CD14-positive monocyte (primary cell): Measurements from ENCODE around the gene TUBA1C. TPM values are rescaled to one million over a fixed set of nuclear protein-coding genes. Genes with fewer than 3 reads are reported as not detected.

Source experiments
- DNase-seq, 3 donors: peaks; one replicate each; pipeline ENCODE4 v3.0.0-alpha.2; 2011 to 2022
- H2AFZ ChIP-seq: 2 replicates; pipeline ENCODE4 v1.6.0; 2012; ENCODE audit warnings: mild to moderate bottlenecking, low read depth, low read length, inconsistent platforms; ENCODE audit not compliant: insufficient read depth, poor library complexity, severe bottlenecking
- H3K27ac ChIP-seq, 2 donors: 1 replicate in 1 of 2; 2 replicates in 1 of 2; pipeline ENCODE4 v1.5.1; 2012 to 2013; ENCODE audit warnings: low read length in 2 of 2, control low read depth in 1 of 2, inconsistent platforms in 1 of 2, low read depth in 1 of 2, mild to moderate bottlenecking in 1 of 2
- H3K27me3 ChIP-seq, 2 donors: one replicate each; pipeline versions ENCODE4 v1.6.0 to v1.6.1; 2011 to 2013; ENCODE audit warnings: low read length in 2 of 2; ENCODE audit not compliant: control insufficient read depth in 2 of 2, insufficient read depth in 2 of 2
- H3K36me3 ChIP-seq, 2 donors: replicated peaks in 1 of 2; 1 replicate in 1 of 2; 2 replicates in 1 of 2; pipeline versions ENCODE4 v1.5.1 to v1.6.1; 2012 to 2013; ENCODE audit warnings: low read length in 2 of 2, control low read depth in 1 of 2, inconsistent platforms in 1 of 2, mild to moderate bottlenecking in 1 of 2; ENCODE audit not compliant: insufficient read depth in 2 of 2, control insufficient read depth in 1 of 2
- H3K4me1 ChIP-seq, 2 donors: 1 replicate in 1 of 2; 2 replicates in 1 of 2; pipeline versions ENCODE4 v1.5.1 to v1.6.1; 2012 to 2013; ENCODE audit warnings: low read length in 2 of 2, control low read depth in 1 of 2, inconsistent platforms in 1 of 2, mild to moderate bottlenecking in 1 of 2, moderate library complexity in 1 of 2; ENCODE audit not compliant: insufficient read depth in 2 of 2, control insufficient read depth in 1 of 2
- H3K4me2 ChIP-seq: replicated peaks from 2 replicates; pipeline ENCODE3; 2012; ENCODE audit warnings: low read length, moderate library complexity, mild to moderate bottlenecking; ENCODE audit not compliant: poor library complexity, severe bottlenecking; ENCODE audit errors: extremely low read depth
- H3K4me3 ChIP-seq, 3 experiments: fragments of 200-600 bp in 1 of 3; sonication (generic) in 1 of 3; replicated peaks in 1 of 3; 1 replicate in 2 of 3; 2 replicates in 1 of 3; pipeline ENCODE4 v1.5.1; 2011 to 2013; ENCODE audit warnings: low read length in 3 of 3, mild to moderate bottlenecking in 3 of 3, control low read depth in 2 of 3, low read depth in 2 of 3, inconsistent platforms in 1 of 3, moderate library complexity in 1 of 3
- H3K79me2 ChIP-seq: 2 replicates; pipeline ENCODE4 v1.6.0; 2012; ENCODE audit warnings: mild to moderate bottlenecking, control low read depth, inconsistent platforms, low read length, moderate library complexity; ENCODE audit not compliant: insufficient read depth
- H3K9ac ChIP-seq: 2 replicates; pipeline ENCODE4 v1.6.0; 2017; ENCODE audit warnings: low read length, mild to moderate bottlenecking; ENCODE audit not compliant: insufficient read depth, poor library complexity, severe bottlenecking
- H3K9me3 ChIP-seq, 2 donors: replicated peaks in 1 of 2; 1 replicate in 1 of 2; 2 replicates in 1 of 2; pipeline versions ENCODE4 v1.5.1 to v1.6.1; 2012 to 2013; ENCODE audit warnings: low read length in 2 of 2, control low read depth in 1 of 2; ENCODE audit not compliant: control insufficient read depth in 1 of 2, insufficient read depth in 1 of 2
- H4K20me1 ChIP-seq: 2 replicates; pipeline ENCODE4 v1.6.0; 2012; ENCODE audit warnings: mild to moderate bottlenecking, low read length, control low read depth, moderate library complexity; ENCODE audit not compliant: insufficient read depth
- H3K27ac Mint-ChIP-seq, 7 donors: one replicate each; pipeline ENCODE4 v1.8.0; 2020; ENCODE audit warnings: mild to moderate bottlenecking in 7 of 7, mixed read lengths in 7 of 7, moderate library complexity in 6 of 7, inconsistent platforms in 2 of 7
- H3K27me3 Mint-ChIP-seq, 3 donors: one replicate each; pipeline ENCODE4 v1.8.0; 2021 to 2022; ENCODE audit warnings: low read depth in 3 of 3, mild to moderate bottlenecking in 3 of 3, mixed read lengths in 3 of 3, moderate library complexity in 3 of 3, inconsistent platforms in 1 of 3
- H3K36me3 Mint-ChIP-seq, 2 donors: one replicate each; pipeline ENCODE4 v1.8.0; 2020; ENCODE audit warnings: mixed read lengths in 2 of 2, inconsistent platforms in 1 of 2, mild to moderate bottlenecking in 1 of 2
- H3K4me1 Mint-ChIP-seq: one replicate; pipeline ENCODE4 v1.8.0; 2020; ENCODE audit warnings: mild to moderate bottlenecking, mixed read lengths
- H3K4me3 Mint-ChIP-seq, 2 donors: one replicate each; pipeline ENCODE4 v1.8.0; 2020; ENCODE audit warnings: mild to moderate bottlenecking in 2 of 2, mixed read lengths in 2 of 2, moderate library complexity in 1 of 2
- H3K9me3 Mint-ChIP-seq, 7 donors: one replicate each; pipeline ENCODE4 v1.8.0; 2020 to 2022; ENCODE audit warnings: mixed read lengths in 7 of 7, mild to moderate bottlenecking in 6 of 7, moderate library complexity in 6 of 7, inconsistent platforms in 2 of 7
- CTCF ChIP-seq: fragments of 200-600 bp; IDR thresholded peaks from one replicate; pipeline ENCODE4 v1.8.0; 2022; ENCODE audit warnings: antibody characterized with exemption, mild to moderate bottlenecking
- WGBS: methylation state at CpG from one replicate; pipeline ENCODE4 v1.1.5; 2013; ENCODE audit warnings: missing lambda C conversion rate; ENCODE audit not compliant: insufficient coverage; 5-methylcytosine and 5-hydroxymethylcytosine counted together
- intact Hi-C, 2 donors: fragments of 100-400 bp; cut with micrococcal nuclease; formaldehyde crosslinking; loops; one replicate each; pipeline versions ENCODE4 v1.15.0 to v1.15.1; 2023
- polyA plus RNA-seq, 3 donors: library from polyadenylated mRNA; depleted of rRNA in 1 of 3; unstranded in 2 of 3; stranded (reverse) in 1 of 3; fragments of 300-500 nt in 2 of 3; fragments of >200 nt in 1 of 3; fragmentation: Illumina TruSeq in 2 of 3; gene quantifications; 1 replicate in 2 of 3; 2 replicates in 1 of 3; pipeline ENCODE4 v1.2.3, GENCODE V29; 2012 to 2021

The TUBA1C gene
- polyA plus RNA-seq, 3 donors: 53.7 to 263 (median 61.0) TPM

- peak overlapping the region; percentile 43 for H2AFZ ChIP-seq
- H3K27ac ChIP-seq: peak overlapping the region; percentile 42 to 47
- no CpG with 5 or more reads among the region's 4 CpGs for WGBS
- Mint-ChIP-seq H3K4me3 (peak overlapping the region in 1 of 2 donors; percentile 42), H3K27me3 (peaks cover 0 to 8% (median 2%) of the 10 kb centered on the region in 3 donors), H3K27ac (peak overlapping the region; percentile 75 to 96 (median 87)), H3K36me3 (peaks cover 0 to 4% of the 10 kb centered on the region in 2 donors), H3K4me1 (peaks cover 70% of the 10 kb centered on the region), H3K9me3 (no peaks in the 10 kb centered on the region)
- no peaks in the 10 kb centered on the region for H3K9me3 ChIP-seq
- H3K36me3 ChIP-seq: no peaks in the 10 kb centered on the region
- no peak for TF ChIP-seq CTCF
- peak overlapping the region; percentile 36 for H3K4me2 ChIP-seq
- DNase-seq: peak in 2 of 3 donors; percentile 18 to 29
- no peaks in the 10 kb centered on the region for H3K79me2 ChIP-seq
- peaks cover 74 to 79% of the 10 kb centered on the region in 2 donors for H3K4me1 ChIP-seq
- no peak overlapping the region for H3K9ac ChIP-seq
- no peaks in the 10 kb centered on the region for H4K20me1 ChIP-seq
- intact Hi-C loops: loop anchor here in 1 of 2 donors (2.0 kb wide), 1 partner anchor 18 kb away; no protein-coding TSS in a partner anchor
- no peaks in the 10 kb centered on the region for H3K27me3 ChIP-seq
- peak overlapping the region in 1 of 3 experiments; percentile 30 for H3K4me3 ChIP-seq
Observed at GRCh38 chr12:49220972-49221371, 43.9 kb upstream of the TUBA1C start.

- no peak for TF ChIP-seq CTCF
- peak overlapping the region; percentile 87 to 96 (median 93) for H3K27ac Mint-ChIP-seq
- Histone ChIP-seq H3K27ac (peak overlapping the region; percentile 77 to 82), H2AFZ (peak overlapping the region; percentile 27), H3K79me2 (no peaks in the 10 kb centered on the region), H3K4me2 (peak overlapping the region; percentile 37), H3K9me3 (no peaks in the 10 kb centered on the region), H4K20me1 (no peaks in the 10 kb centered on the region), H3K4me1 (peaks cover 77 to 81% of the 10 kb centered on the region in 2 donors), H3K4me3 (peak overlapping the region in 1 of 3 experiments; percentile 41), H3K36me3 (no peaks in the 10 kb centered on the region), H3K27me3 (no peaks in the 10 kb centered on the region), H3K9ac (no peak overlapping the region)
- no peaks in the 10 kb centered on the region for H3K9me3 Mint-ChIP-seq
- no CpG with 5 or more reads among the region's 1 CpG for WGBS
- H3K4me3 Mint-ChIP-seq: no peak overlapping the region
- H3K4me1 Mint-ChIP-seq: peaks cover 72% of the 10 kb centered on the region
- intact Hi-C loops: no loop called here
- peaks cover 0 to 8% (median 2%) of the 10 kb centered on the region in 3 donors for H3K27me3 Mint-ChIP-seq
- peaks cover 0 to 4% of the 10 kb centered on the region in 2 donors for H3K36me3 Mint-ChIP-seq
- DNase-seq: no peak
Observed at GRCh38 chr12:49223122-49223521, 41.8 kb upstream of the TUBA1C start.
